Measurements from ENCODE around the gene NAT16. TPM values are rescaled to one million over a fixed set of nuclear protein-coding genes. Genes with fewer than 3 reads are reported as not detected.
A peak's percentile ranks its signal among the peaks of the same experiment; 100 is the strongest.

Gene NAT16
- total and polyA plus RNA-seq, 2 of the 13 experiments (the other 11 are each of a cell fraction or from before 2014, with no cell fraction given) = 0.04 TPM; not detected in 1

DNA sequence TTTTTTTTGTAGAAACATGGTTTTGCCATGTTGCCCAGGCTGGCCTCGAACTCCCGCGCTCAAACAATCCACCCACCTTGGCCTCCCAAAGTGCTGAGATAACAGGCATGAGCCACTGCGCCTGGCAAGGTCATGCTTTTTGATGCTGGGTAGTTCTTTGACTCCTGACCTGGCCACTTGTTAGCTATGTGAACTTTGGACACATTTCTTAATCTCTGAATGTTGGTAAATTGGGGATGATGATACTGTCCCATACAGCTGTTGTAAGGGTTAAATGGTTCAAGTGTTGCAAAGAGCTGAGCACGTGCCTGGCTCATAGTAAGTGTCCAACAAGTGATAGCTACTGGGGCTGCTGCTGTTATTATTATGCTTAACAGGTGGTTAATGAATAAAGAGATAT, 40.2 kb upstream of the NAT16 start (continued):
- TF ChIP-seq MTA3 (CRISPR knock-in tag; IDR thresholded peaks at IDR 0.05) = no peak
- no peak for TF ChIP-seq TEAD3 (CRISPR knock-in tag; optimal IDR thresholded peaks at IDR 0.05; ENCODE audit: borderline replicate concordance)
- TF ChIP-seq ZFP36L2 (CRISPR knock-in tag; IDR thresholded peaks at IDR 0.05) = no peak
- no peak for TF ChIP-seq ZKSCAN8 (CRISPR knock-in tag; IDR thresholded peaks at IDR 0.05; ENCODE audit: borderline replicate concordance)
- no peak for TF ChIP-seq ZNF883 (CRISPR knock-in tag; IDR thresholded peaks at IDR 0.05; ENCODE audit: not compliant biosample characterization)
- no peak for TF ChIP-seq DDIT3 (CRISPR knock-in tag; IDR thresholded peaks at IDR 0.05)
- TF ChIP-seq GLI4 (CRISPR knock-in tag; IDR thresholded peaks at IDR 0.05; ENCODE audit: borderline replicate concordance) = no peak
- no peak for TF ChIP-seq ZNF552 (CRISPR knock-in tag; IDR thresholded peaks at IDR 0.05; ENCODE audit: borderline replicate concordance)
- TF ChIP-seq KDM2A (CRISPR knock-in tag; IDR thresholded peaks at IDR 0.05; ENCODE audit: borderline replicate concordance, low read depth) = no peak
- no peak for TF ChIP-seq ZNF10 (CRISPR knock-in tag; IDR thresholded peaks at IDR 0.05; ENCODE audit: borderline replicate concordance, low read depth)
- TF ChIP-seq CCAR2 (optimal IDR thresholded peaks at IDR 0.05; ENCODE audit: low read depth, low read length) = no peak
- no peak for TF ChIP-seq ZEB1 (IDR thresholded peaks at IDR 0.05; ENCODE audit: insufficient replicate concordance, low read depth)
- TF ChIP-seq PTBP1 (IDR thresholded peaks at IDR 0.05; ENCODE audit: low read depth, low read length, poor library complexity, severe bottlenecking) = no peak
- TF ChIP-seq ZNF879 (CRISPR knock-in tag; IDR thresholded peaks at IDR 0.05) = no peak
- TF ChIP-seq SOX5 (CRISPR knock-in tag; IDR thresholded peaks at IDR 0.05; ENCODE audit: borderline replicate concordance) = 0 out of 2 replicates have a peak, but pooled peaks have one; percentile 11
- no peak for TF ChIP-seq ZSCAN31 (CRISPR knock-in tag; IDR thresholded peaks at IDR 0.05; ENCODE audit: low read depth)
- no peak for TF ChIP-seq HCFC1 (IDR thresholded peaks at IDR 0.05; ENCODE audit: low read depth, low read length)
- TF ChIP-seq NCOA1 (CRISPR knock-in tag; IDR thresholded peaks at IDR 0.05) = no peak
- no peak for TF ChIP-seq HNRNPUL1 (IDR thresholded peaks at IDR 0.05; ENCODE audit: low read depth, low read length)
- TF ChIP-seq RARA (CRISPR knock-in tag; IDR thresholded peaks at IDR 0.05) = peak; percentile 46; the same call in 1 of the 2 replicates
- TF ChIP-seq ZNF780A (CRISPR knock-in tag; IDR thresholded peaks at IDR 0.05) = no peak
- TF ChIP-seq, protein P1, sequence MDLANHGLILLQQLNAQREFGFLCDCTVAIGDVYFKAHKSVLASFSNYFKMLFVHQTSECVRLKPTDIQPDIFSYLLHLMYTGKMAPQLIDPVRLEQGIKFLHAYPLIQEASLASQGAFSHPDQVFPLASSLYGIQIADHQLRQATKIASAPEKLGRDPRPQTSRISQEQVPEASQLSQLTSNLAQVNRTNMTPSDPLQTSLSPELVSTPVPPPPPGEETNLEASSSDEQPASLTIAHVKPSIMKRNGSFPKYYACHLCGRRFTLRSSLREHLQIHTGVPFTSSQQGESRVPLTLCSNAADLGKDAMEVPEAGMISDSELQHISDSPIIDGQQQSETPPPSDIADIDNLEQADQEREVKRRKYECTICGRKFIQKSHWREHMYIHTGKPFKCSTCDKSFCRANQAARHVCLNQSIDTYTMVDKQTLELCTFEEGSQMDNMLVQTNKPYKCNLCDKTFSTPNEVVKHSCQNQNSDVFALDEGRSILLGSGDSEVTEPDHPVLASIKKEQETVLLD (CRISPR knock-in tag; IDR thresholded peaks at IDR 0.05; ENCODE audit: low read depth) = no peak
- 0 out of 2 replicates have a peak, but pooled peaks have one; percentile 22 for TF ChIP-seq ZC3H13 (CRISPR knock-in tag; IDR thresholded peaks at IDR 0.05)
- TF ChIP-seq RFXAP (CRISPR knock-in tag; IDR thresholded peaks at IDR 0.05; ENCODE audit: borderline replicate concordance) = no peak
- no peak for TF ChIP-seq ZNF777 (CRISPR knock-in tag; IDR thresholded peaks at IDR 0.05)
- TF ChIP-seq, protein P2, sequence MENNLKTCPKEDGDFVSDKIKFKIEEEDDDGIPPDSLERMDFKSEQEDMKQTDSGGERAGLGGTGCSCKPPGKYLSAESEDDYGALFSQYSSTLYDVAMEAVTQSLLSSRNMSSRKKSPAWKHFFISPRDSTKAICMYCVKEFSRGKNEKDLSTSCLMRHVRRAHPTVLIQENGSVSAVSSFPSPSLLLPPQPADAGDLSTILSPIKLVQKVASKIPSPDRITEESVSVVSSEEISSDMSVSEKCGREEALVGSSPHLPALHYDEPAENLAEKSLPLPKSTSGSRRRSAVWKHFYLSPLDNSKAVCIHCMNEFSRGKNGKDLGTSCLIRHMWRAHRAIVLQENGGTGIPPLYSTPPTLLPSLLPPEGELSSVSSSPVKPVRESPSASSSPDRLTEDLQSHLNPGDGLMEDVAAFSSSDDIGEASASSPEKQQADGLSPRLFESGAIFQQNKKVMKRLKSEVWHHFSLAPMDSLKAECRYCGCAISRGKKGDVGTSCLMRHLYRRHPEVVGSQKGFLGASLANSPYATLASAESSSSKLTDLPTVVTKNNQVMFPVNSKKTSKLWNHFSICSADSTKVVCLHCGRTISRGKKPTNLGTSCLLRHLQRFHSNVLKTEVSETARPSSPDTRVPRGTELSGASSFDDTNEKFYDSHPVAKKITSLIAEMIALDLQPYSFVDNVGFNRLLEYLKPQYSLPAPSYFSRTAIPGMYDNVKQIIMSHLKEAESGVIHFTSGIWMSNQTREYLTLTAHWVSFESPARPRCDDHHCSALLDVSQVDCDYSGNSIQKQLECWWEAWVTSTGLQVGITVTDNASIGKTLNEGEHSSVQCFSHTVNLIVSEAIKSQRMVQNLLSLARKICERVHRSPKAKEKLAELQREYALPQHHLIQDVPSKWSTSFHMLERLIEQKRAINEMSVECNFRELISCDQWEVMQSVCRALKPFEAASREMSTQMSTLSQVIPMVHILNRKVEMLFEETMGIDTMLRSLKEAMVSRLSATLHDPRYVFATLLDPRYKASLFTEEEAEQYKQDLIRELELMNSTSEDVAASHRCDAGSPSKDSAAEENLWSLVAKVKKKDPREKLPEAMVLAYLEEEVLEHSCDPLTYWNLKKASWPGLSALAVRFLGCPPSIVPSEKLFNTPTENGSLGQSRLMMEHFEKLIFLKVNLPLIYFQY (CRISPR knock-in tag; IDR thresholded peaks at IDR 0.05; ENCODE audit: borderline replicate concordance) = no peak
- no peak for TF ChIP-seq ZNF263 (CRISPR knock-in tag; IDR thresholded peaks at IDR 0.05)
- no peak for TF ChIP-seq JDP2 (CRISPR knock-in tag; IDR thresholded peaks at IDR 0.05; ENCODE audit: borderline replicate concordance)
- TF ChIP-seq DMAP1 (CRISPR knock-in tag; IDR thresholded peaks at IDR 0.05) = no peak
